ENCODE results near the gene PSTPIP1. TPM values are rescaled to one million over a fixed set of nuclear protein-coding genes. Genes with fewer than 3 reads are reported as not detected.

PSTPIP1 gene
- total and polyA plus RNA-seq, 2 experiments from 2014 or later: 0.80 to 3.7 TPM

- Mint-ChIP-seq H3K36me3 (ENCODE audit: low read depth) (peaks cover 14% of the 10 kb centered on the region; the same call in 1 of the 3 replicates), H3K27ac (no peak overlapping the region), H3K27me3 (ENCODE audit: insufficient read depth, low read depth, poor library complexity) (no peaks in the 10 kb centered on the region), H3K4me1 (peaks cover 22% of the 10 kb centered on the region), H3K4me3 (no peak overlapping the region), H3K9me3 (no peaks in the 10 kb centered on the region)
- Histone ChIP-seq H3K79me2 (replicated peaks; ENCODE audit: insufficient read depth) (peaks cover 15% of the 10 kb centered on the region), H3F3A (replicated peaks; ENCODE audit: low read depth) (no peaks in the 10 kb centered on the region), H3K27me3 (ENCODE audit: insufficient read depth) (no peaks in the 10 kb centered on the region), H2AFZ (no peak overlapping the region), H3K4me1 (ENCODE audit: insufficient read depth) (peaks cover 13% of the 10 kb centered on the region), H4K20me1 (replicated peaks; ENCODE audit: insufficient read depth) (peaks cover 14% of the 10 kb centered on the region; the same call in 1 of the 2 replicates), H3K4me3 (no peak overlapping the region), H3K9me2 (ENCODE audit: insufficient read depth) (no peaks in the 10 kb centered on the region), H3K4me2 (no peak overlapping the region), H3K36me3 (ENCODE audit: insufficient read depth) (no peaks in the 10 kb centered on the region; the same call in 1 of the 2 replicates), H3K27ac (ENCODE audit: low read depth) (no peak overlapping the region)
- ATAC-seq: no peak
- TF ChIP-seq ZNF114 (CRISPR knock-in tag; IDR thresholded peaks at IDR 0.05) (no peak), CTCF (conservative IDR thresholded peaks at IDR 0.05; ENCODE audit: low read depth in 2 of 2) (no peak), ZNF462 (CRISPR knock-in tag; IDR thresholded peaks at IDR 0.05) (no peak), NANOG (IDR thresholded peaks at IDR 0.05; ENCODE audit: borderline replicate concordance) (no peak), REST (IDR thresholded peaks at IDR 0.05; ENCODE audit: unreplicated experiment) (no peak), EZH2phosphoT487 (IDR thresholded peaks at IDR 0.05; ENCODE audit: unreplicated experiment) (no peak), ZNF331 (CRISPR knock-in tag; IDR thresholded peaks at IDR 0.05; ENCODE audit: low read depth) (no peak), ETS1 (IDR thresholded peaks at IDR 0.05) (no peak), STAT1 (IDR thresholded peaks at IDR 0.05; ENCODE audit: unreplicated experiment) (no peak), CREB1 (CRISPR knock-in tag; IDR thresholded peaks at IDR 0.05; ENCODE audit: low read depth) (no peak), JUNB (IDR thresholded peaks at IDR 0.05; ENCODE audit: unreplicated experiment) (no peak), EZH2 (IDR thresholded peaks at IDR 0.05; ENCODE audit: low read depth, unreplicated experiment) (no peak), POLR2AphosphoS5 (IDR thresholded peaks at IDR 0.05; ENCODE audit: low read depth) (no peak)
- DNase-seq (ENCODE audit: low spot score): no peak
Observed at GRCh38 chr15:77052556-77052955, 57.6 kb downstream of the PSTPIP1 start.
